GM21526 (cell line): ENCODE results near the gene STIMATE.

Experiments used
- ATAC-seq: cut with Tn5 transposase; IDR thresholded peaks from one replicate; pipeline ENCODE4 v1.9.1; 2021; ENCODE audit warnings: moderate library complexity; ENCODE audit not compliant: unreplicated experiment, low FRiP score

The STIMATE gene

DNA sequence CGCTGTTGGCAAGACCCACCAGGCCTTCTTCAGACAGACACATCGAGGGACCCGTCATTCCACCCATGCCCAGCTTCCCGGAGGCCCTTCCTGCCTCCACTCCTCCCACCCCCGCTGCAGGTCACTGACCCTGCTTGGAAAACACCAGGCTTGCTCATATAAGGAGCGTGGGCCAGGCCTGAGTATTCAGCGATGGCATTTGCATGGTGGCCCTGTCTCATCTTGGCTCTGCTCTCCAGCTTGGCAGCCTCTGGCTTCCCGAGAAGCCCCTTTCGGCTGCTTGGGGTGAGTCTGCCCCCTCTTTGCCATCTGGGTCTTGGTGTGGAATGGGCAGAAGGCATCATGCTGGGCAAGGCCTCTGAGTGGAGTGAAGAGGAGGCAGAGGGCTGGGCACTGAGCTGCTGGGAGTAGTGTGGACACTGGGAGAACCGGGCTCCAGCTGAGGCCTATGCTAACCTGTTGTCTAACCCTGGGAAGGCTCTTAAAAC is 102.7 kb downstream of the STIMATE start, which contains the start of gene ITIH3:
Gene ITIH3 (plus strand): TSS at position 185 of the 488 bp plus-strand sequence. CDS start 8 bp downstream, at position 193.
- ATAC-seq = no peak

DNA sequence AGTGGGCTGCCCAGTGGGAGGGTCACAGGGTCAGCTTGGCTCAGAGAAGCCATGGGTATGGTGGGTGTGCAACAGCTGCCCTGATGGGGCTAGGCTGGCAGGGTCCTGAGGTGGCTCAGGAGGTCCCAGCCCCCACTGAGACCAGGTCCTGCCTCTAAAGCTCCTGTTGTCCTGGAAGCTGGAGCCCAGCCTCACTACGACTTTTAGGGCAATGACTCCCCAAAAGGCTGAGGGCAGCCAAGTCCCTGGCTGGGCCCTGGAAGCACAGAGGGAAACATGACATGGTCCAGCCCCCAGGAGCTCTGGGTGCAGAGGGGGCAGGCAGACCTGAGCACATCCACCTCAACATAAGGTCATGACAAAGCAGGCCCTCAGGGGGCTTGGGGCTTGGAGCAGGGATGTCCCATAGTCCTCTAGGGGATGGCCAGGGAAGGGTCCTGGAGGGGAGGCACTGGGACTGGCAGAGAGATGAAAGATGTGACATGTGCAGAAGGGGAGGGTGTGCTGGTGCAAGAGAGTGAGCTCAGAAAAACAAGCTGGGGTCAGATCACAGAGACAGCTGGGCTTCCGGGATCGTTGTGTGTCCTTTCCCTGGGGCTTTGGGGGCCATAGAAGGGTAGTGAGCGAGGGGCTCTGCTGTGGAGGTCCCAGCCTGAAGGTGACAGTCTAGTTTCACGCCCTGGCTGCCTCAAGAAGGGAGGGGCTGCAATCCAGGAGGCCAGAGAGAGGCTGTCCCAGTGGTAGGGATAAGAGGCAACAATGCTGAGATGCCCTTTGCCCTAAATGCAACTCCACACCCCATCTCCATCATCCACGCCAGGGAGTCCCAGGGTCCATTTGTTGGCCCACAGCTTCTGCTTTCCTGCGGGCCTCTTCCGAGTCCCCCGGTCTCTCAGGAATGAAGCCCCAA is 103.4 kb downstream of the STIMATE start:
- no peak for ATAC-seq

DNA sequence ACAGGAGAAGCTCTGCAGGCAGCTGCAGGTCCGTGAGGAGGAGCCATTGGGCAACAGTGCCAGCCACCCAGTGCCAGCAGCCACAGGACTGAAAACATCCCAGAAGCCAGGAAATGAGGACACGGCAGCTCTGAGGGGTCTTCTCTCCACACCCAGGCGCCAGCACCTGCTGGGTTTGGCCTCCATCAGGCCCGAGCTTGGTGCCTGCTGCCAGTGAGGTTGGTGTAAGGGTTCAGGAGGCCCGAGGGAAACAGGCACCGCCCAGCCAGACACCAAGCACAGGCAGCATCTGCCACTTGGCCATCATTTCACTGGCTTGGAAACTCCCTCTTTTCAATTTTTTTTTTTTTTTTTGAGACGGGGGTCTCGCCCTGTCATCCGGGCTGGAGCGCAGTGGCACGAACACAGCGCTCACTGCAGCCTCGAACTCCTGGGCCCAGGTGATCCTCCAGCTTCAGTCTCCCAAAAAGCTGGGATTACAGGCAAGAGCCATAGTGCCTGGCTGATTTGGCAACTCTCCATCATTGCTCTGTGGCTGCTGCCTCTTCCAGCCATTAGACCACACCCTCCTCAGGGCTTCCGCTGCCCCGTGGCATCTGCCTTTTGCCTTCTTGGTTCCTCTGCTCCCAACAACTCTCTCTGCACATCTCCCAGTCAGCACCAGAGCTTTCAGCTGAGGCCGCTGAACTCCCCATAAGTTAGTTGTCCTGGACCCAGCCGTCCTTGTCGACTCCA is 104.2 kb downstream of the STIMATE start:
- ATAC-seq = no peak

DNA sequence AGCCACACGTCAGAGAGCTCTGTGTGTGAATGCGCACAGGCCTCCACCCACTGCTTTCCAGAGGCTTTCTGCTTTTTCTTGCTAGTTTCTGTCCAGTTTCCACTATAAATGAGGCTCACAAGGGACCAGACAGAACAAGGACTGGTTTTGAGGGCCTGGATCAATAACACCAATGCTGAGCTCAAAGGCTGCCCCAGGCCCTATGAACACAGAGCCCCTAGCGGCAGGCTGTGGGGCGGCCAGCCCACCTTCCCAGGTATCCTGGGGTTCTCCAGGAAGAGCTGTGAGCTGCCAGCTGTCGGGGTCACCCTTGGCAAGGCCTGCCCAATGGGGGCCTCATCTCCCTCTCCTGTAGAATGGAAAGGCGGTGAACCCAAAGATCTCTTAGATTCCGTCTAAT is 104.9 kb downstream of the STIMATE start:
- no peak for ATAC-seq

DNA sequence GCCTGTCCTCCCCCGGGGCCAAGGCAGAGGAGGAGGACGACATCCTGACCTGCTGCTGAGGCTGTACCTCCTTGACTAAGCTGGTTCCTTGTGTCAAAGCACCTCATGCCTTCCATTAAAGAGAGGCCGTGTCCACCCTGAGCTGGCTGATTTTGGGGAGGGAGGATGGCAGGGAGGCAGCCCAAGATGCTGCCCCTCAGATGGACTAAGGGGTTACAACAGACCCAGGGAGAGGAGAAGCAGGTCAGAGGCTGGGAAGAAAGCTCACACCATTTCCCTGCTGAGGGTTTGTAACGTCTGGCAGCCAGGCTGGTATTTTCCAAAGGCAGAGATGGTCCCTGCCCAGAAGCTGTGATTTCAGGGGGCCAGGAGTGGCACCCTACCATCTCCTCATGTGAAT is 105.4 kb downstream of the STIMATE start:
- ATAC-seq = no peak

DNA sequence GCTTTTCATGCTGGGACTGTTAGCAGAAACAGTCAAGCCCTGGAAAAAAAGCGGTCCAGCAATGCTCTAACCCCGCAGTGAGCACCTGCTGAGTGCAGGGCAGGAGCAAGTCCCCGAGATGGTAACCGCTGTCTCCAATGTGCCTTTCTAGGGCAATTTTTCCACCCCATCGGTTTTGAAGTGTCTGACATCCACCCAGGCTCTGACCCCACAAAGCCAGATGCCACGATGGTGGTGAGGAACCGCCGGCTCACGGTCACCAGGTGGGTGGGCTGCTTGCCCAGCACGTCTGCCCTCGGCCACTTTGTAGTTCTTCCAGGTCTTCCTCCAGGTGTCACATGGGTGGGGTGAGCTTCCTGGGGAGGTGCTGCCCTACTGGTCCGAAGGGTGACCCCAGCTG is 106.0 kb downstream of the STIMATE start:
- ATAC-seq = no peak

DNA sequence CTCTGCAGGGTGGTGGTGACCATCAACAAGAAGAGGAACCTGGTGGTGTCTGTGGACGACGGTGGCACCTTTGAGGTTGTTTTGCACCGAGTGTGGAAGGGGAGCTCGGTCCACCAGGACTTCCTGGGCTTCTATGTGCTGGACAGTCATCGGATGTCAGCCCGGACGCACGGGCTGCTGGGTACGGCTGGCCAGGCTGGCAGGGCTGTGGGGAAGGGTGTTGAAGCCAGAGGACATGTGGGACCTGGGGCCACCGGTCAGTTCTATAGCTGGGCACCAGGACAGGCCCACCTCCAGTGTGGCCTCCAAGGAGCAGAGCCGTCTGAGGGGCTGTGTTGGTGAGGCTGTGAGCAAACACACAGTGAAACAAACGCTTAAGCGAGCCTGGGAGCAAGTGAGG is 106.6 kb downstream of the STIMATE start:
- no peak for ATAC-seq

DNA sequence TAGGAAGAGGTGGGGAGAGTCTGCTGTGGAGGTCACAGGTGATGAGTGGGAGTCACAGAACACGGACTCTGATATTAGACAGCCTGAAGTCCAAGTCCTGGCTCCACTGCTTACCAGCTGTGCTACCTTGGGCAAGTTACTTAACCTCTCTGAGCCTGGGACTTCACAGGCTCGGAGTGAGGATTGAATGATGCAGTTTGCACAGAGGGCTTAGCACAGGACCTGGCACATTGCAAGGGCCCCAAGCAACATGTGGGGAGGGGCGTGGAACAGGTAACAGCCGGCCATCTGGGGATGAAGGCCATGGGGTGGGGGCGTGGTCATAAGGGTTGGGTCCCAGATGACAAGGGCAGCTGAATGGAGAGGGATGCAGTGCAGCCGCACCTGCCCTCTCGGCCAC is 107.0 kb downstream of the STIMATE start:
- no peak for ATAC-seq

DNA sequence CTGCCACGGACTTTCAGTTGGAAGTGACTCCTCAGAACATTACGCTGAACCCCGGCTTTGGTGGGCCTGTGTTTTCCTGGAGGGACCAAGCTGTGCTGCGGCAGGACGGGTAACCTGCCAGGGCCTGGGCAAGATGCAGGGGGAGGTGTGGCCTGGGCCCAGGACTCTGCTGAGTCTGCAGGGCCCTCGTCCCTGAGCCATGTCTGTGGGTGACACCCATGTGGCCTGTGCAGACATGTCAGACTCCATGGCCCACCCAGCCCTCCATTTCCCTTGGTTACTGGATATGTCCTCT is 107.7 kb downstream of the STIMATE start:
- ATAC-seq = no peak

DNA sequence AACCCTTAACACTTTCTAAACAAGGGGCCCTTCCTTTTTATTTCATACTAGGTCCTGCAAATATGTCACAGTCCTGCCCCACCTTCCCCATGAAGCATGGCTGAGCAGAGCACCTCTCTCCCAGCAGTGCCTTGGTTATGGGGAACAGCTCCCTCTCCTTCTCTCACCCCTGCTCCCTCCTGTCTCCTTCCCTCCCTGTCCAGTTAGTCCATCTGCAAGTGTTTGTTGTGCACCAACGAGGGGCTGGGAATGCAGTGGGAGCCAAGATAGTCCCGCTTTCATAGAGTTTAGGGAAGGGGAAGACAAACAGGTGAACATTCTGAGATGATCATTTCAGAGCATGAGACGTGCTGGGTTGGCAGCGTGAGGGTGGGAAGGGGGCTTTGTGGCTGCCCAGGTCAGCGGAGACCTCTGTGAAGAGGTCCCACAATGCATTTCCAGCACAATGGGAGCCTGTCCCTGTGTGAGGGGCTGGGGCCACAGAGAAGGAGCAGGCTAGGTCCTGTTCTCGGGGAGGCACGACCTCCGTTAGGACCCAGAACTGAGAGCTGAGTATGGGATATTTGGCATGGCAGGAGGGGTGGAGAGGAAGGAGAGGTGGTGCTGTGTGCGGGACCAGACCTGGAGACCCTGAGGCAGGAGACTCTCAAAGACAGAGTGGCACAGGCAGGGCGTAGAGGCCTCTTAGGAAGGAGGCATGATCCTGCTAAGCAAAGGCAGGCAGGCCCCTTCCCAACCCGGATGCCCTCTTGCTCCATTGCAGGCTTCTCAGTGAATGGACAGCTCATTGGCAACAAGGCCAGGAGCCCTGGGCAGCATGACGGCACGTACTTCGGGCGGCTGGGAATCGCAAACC is 108.2 kb downstream of the STIMATE start:
- ATAC-seq = no peak

DNA sequence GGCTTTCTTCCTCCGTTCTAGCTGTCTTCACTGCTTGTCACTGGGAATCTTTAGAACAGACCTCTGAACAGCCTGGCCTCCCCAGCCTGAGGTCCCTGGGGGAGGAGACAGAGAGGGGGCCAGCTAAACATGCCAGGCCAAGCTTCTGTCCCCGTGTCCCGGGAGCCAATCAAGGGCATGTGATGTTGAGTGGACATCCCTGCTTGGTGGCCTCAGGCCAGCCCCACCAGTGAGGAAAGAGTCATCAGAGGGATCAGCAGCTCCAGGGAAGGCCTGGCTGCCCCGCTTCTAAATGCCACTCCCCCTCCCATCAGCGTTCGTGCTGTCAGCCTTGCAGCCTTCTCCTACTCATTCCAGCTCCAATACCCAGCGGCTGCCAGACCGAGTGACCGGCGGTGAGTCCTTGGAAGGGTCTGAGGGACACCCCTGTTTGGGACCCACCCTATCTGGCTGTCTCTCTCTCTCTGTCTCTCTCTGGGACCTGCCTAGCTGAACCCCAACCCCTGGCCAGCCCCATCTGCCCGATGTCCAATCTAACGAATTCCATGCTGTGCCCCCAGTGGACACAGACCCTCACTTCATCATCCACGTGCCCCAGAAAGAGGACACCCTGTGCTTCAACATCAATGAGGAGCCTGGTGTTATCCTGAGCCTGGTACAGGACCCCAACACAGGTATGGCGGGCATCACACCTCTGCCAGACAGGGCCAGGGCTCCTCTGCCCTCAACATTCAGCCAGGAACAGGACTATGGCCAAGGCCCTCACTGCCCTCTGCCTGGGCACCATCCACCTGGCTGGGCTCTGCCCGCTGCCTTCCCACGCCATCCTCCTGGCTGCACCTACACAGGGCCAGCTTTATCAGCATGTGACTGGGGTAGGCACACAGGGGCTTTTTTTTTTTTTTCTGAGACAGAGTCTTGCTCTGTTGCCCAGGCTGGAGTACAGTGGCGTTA is 109.4 kb downstream of the STIMATE start:
- ATAC-seq = no peak

DNA sequence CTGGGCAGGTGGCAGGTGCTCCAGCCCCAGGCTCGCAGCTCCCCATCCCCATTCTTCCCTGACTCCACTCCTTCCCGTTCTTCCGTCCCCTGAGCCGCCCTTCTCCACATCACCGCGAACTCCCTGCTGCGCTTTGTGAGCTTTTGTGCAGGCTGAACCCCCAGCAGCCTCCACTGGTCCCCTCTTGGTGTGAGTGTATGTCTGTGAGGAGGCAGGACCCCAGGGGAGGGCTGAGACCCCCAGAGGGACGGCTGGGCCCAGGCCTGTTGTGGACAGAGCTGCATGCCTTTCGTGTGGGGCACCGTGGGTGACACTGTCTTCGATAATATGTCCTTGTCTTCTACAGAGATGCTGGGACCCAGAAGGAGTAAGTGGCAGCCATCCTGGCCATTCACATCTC is 110.1 kb downstream of the STIMATE start:
- ATAC-seq = no peak
